ENCODE data around the gene GP1BB. TPM values are rescaled to one million over a fixed set of nuclear protein-coding genes. Genes with fewer than 3 reads are reported as not detected.
A peak's percentile ranks its signal among the peaks of the same experiment; 100 is the strongest.

Gene GP1BB
- total RNA-seq, 4 donors from 2014 or later, result 1.4 to 3.5 (median 2.3) TPM; not detected in 1

DNA sequence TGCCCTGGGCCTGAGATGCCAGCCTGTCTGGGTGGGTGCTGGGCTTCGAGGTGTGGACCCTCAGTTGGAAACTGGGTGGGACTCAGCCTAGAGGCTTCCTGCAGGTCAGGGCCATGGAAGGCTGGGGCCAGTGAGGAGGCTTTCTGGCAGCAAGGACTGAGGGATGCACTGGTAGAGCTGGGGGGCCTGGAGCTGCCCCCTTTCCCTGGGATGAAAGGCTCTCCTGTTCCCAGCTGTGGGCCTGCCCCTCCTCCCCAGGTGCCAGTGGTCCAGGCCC, 6.6 kb upstream of the GP1BB start:
- H3K4me3 ChIP-seq, result no peak overlapping the region
- in situ Hi-C loops (cut with MboI; ENCODE audit: low sequenced_read_pairs in 4 of 4), result no loop called here
- peaks cover 4 to 18% of the 10 kb centered on the region in 2 donors for H3K4me1 ChIP-seq
- no peak for DNase-seq
- H3K36me3 ChIP-seq, result no peaks in the 10 kb centered on the region
- peaks cover 0 to 6% (median 4%) of the 10 kb centered on the region in 3 donors for H3K27me3 ChIP-seq
- no peaks in the 10 kb centered on the region for H3K9me3 ChIP-seq
- no peak overlapping the region for H3K27ac ChIP-seq
- ATAC-seq, result no peak
- no peak for TF ChIP-seq POLR2A (IDR thresholded peaks at IDR 0.05)
- TF ChIP-seq, protein P1, sequence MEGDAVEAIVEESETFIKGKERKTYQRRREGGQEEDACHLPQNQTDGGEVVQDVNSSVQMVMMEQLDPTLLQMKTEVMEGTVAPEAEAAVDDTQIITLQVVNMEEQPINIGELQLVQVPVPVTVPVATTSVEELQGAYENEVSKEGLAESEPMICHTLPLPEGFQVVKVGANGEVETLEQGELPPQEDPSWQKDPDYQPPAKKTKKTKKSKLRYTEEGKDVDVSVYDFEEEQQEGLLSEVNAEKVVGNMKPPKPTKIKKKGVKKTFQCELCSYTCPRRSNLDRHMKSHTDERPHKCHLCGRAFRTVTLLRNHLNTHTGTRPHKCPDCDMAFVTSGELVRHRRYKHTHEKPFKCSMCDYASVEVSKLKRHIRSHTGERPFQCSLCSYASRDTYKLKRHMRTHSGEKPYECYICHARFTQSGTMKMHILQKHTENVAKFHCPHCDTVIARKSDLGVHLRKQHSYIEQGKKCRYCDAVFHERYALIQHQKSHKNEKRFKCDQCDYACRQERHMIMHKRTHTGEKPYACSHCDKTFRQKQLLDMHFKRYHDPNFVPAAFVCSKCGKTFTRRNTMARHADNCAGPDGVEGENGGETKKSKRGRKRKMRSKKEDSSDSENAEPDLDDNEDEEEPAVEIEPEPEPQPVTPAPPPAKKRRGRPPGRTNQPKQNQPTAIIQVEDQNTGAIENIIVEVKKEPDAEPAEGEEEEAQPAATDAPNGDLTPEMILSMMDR (IDR thresholded peaks at IDR 0.05 in 4 of 5, conservative IDR thresholded peaks at IDR 0.05 in 1 of 5), result no peak
- intact Hi-C loops (cut with DNase I; ENCODE audit: low total_unique reads), result no loop called here

DNA sequence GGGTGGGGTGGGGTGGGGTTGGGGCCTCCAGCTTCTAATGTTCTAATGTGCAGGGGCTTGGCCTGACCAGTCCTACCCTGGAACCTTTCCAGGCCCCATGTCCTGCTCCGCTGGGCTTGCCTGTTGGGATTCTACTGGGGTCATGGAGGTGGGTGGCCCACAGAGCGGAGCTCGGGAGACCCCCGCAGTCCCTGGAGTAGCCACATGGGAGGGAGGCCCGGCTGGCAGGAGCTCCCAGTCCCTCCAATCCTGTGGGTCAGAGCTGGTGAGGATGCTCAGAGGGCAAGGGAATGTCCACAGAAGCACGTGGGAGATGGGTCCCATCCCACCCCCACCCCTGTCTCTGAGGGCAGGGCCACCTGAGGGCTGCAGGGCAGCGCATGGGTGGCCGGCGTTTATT, 6.2 kb upstream of the GP1BB start:
- no peak for TF ChIP-seq POLR2A (IDR thresholded peaks at IDR 0.05)
- TF ChIP-seq, protein P1 (IDR thresholded peaks at IDR 0.05 in 4 of 5, conservative IDR thresholded peaks at IDR 0.05 in 1 of 5), result no peak
- H3K4me1 ChIP-seq, result peaks cover 4 to 18% of the 10 kb centered on the region in 2 donors
- H3K9me3 ChIP-seq, result no peaks in the 10 kb centered on the region
- intact Hi-C loops (cut with DNase I; ENCODE audit: low total_unique reads) (no loop called here), in situ Hi-C loops (cut with MboI; ENCODE audit: low sequenced_read_pairs in 4 of 4) (no loop called here)
- DNase-seq (no peak), ATAC-seq (no peak)
- H3K27ac ChIP-seq, result no peak overlapping the region
- no peak overlapping the region for H3K4me3 ChIP-seq
- H3K36me3 ChIP-seq, result no peaks in the 10 kb centered on the region
- peaks cover 0 to 7% (median 4%) of the 10 kb centered on the region in 3 donors for H3K27me3 ChIP-seq

DNA sequence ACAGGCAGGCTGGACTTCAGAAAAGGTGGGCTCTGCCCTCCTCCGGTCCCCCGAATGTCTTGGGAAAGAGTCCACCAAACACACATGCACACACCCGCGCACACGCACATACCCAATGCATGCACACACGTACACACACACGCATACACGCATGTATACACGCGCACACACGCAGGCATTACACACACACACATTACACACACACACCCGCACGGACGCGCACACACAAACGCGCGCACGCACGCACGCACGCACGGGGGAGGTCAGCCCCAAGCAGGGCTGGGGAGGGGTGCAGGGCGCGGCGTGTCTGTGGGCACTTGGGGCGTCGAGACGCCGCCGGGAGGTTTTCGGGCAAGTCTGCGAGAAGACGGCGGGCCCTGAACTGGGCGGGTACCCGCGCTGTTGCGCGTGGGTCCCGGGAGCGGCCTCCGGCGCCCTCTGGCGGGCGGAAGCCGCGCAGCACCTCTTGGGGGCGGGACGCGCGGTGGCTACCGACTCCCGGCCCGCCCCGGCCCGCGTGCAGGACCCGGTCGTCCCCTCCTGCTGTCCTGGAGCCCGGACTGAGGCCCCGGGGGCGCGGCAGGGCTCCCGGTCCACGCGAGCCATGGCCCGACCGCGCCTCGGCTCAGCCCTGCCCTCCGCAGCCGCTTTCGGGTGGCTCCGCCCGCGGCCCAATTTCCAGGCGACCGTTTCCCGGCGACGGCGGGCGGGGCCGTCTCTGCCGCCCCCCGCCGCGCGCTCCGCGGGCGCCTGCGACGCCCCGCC, 5.5 kb upstream of the GP1BB start:
- intact Hi-C loops (cut with DNase I; ENCODE audit: low total_unique reads) (loop anchor here (1.0 kb wide), 1 partner anchor 39 kb away; no protein-coding TSS in a partner anchor), in situ Hi-C loops (cut with MboI; ENCODE audit: low sequenced_read_pairs in 4 of 4) (no loop called here)
- DNase-seq (peak; percentile 43 to 60), ATAC-seq (peak; percentile 85)
- peak overlapping the region in 2 of 4 donors; percentile 43 to 45 for H3K27ac ChIP-seq
- no peaks in the 10 kb centered on the region for H3K9me3 ChIP-seq
- H3K27me3 ChIP-seq, result peaks cover 0 to 13% (median 4%) of the 10 kb centered on the region in 3 donors
- TF ChIP-seq POLR2A (IDR thresholded peaks at IDR 0.05), result no peak
- TF ChIP-seq, protein P1 (IDR thresholded peaks at IDR 0.05 in 4 of 5, conservative IDR thresholded peaks at IDR 0.05 in 1 of 5), result peak; percentile 88 to 100 (median 98)
- H3K36me3 ChIP-seq, result no peaks in the 10 kb centered on the region
- H3K4me3 ChIP-seq, result peak overlapping the region; percentile 51 to 62 (median 60)
- H3K4me1 ChIP-seq, result peaks cover 4 to 18% of the 10 kb centered on the region in 2 donors

DNA sequence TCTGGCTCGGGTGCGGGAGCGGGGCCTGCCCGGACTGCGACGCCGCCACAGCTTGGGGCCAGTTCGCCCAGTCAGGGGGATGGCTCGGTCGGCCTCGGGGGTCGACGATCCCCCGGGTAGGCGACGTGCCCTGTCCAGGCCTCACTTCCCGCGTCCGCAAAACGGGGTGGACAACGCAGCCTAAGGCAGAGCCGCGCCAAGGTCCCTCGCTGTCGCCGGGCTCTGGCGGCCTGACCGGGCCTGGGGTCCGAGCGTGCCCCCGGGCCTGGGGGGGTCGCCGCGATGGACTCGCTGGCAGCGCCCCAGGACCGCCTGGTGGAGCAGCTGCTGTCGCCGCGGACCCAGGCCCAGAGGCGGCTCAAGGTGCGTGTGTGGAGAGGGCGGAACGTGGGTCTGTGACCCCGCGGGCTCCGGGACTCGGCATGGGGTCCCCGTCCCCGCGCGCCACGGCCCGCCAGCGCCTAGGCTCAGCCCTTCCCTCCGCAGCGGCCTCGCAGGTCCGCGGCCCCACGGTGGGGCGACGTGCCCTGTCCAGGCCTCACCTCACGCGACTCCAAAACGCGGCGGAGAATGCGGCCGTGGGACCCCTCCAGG, 4.8 kb upstream of the GP1BB start:
- in situ Hi-C loops (cut with MboI; ENCODE audit: low sequenced_read_pairs in 4 of 4) (no loop called here), intact Hi-C loops (cut with DNase I; ENCODE audit: low total_unique reads) (loop anchor here (1.0 kb wide), 1 partner anchor 39 kb away; no protein-coding TSS in a partner anchor)
- Histone ChIP-seq H3K27ac (peak overlapping the region; percentile 10 to 45 (median 27)), H3K36me3 (no peaks in the 10 kb centered on the region), H3K4me1 (peaks cover 4 to 18% of the 10 kb centered on the region in 2 donors), H3K4me3 (peak overlapping the region; percentile 51 to 62 (median 60)), H3K9me3 (no peaks in the 10 kb centered on the region), H3K27me3 (peaks cover 0 to 13% (median 7%) of the 10 kb centered on the region in 3 donors)
- ATAC-seq (no peak), DNase-seq (no peak)
- peak in 1 of 2 donors; percentile 10 for TF ChIP-seq POLR2A (IDR thresholded peaks at IDR 0.05)
- TF ChIP-seq, protein P1 (IDR thresholded peaks at IDR 0.05 in 4 of 5, conservative IDR thresholded peaks at IDR 0.05 in 1 of 5), result no peak
